ENCODE data around the gene KBTBD4.
"Not testable (repeated sequence)": the region's sequence is repeated elsewhere in the genome, so short reads cannot be mapped to it uniquely, and the experiment has no call there.

The KBTBD4 gene

DNA sequence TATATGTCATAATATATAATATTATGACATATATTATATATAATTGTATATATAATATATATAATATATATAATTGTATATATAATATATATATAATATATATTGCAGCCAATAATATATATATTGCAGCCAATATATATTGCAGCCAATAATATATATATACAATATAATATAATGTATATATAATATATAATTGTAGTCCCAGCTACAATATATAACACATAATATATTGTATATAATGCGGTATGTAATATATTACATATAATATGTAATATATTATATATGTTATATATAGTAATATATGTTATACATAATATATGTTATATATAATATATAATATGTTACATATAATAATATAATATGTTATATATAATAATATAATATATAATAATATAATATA is 20.1 kb downstream of the KBTBD4 start:
- DNase-seq: no peak

- not testable (repeated sequence) for DNase-seq
Measured at GRCh38 chr11:47557004-47557403, 21.8 kb downstream of the KBTBD4 start.

- no peak for DNase-seq
Measured at GRCh38 chr11:47553406-47553743, 25.4 kb downstream of the KBTBD4 start.

DNA sequence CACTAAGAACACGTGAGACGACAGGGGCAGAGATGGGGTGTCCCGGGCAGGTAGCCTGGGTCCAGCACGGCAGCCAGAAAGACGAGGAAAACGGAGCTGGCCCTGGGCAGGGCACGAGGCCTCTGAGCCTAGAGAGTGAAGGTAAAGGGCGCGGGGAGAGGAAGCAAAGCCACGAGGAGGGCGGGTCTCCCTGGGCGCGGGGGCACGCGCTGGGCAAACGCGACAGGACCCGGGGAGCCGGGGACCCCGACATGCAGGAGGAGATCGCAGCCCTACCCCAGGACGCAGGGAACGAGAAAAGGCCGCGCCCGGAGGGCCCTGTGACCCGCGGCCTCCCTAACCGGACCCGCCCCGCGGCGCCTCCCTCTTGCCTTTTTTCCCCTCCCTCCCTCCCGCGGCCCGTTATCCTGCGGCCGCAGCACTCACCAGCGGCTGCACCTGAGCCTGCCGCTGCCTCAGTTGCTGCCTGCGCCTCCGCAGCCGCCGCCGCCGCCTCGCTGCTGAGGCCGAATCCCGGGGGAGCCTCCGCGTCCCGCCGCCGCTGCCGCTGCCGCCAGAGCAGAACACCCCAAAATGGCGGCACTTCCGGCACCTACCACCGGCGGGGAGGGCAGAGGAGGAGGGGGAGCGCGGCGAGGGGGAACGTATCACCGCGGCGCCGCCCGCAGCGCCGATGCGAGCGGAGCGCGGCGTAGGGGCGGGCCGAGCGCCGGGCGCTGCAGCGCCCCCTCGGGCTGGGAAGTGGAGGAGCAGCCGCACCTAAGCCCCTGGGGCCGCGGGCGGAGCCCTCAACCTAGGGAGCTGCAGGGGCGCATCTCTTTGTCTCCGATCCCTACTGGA is 26.0 kb downstream of the KBTBD4 start, which contains the start of gene CELF1:
Gene CELF1 (minus strand): TSS at position 567 of the 840 bp plus-strand sequence. CDS start 53,609 bp downstream, outside the sequence.
- peak; percentile 92 for DNase-seq

DNA sequence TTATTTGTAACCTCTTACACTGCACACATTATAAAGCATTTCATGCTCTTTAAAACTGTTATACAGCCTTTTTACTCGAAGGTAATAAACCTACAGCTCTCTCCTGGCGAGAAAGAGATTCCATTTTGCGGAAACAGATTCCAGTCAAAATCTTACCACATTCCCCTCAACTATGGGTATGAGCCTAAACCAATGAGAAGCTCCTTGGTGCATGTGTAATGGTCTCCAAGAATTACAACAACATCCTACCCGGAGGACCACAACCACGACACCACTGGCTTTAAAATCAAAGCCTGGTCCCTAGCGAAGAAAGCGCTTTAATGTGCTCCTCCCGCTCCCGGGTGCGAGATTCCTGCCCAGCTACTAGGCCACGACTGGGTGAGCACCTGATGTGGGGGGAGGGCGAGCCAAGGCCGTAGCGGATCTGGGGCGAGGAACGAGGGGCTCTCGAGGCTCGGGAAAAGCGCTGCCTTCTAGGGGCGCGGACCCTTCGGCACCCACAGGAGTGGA is 26.7 kb downstream of the KBTBD4 start:
- peak; percentile 56 for DNase-seq

DNA sequence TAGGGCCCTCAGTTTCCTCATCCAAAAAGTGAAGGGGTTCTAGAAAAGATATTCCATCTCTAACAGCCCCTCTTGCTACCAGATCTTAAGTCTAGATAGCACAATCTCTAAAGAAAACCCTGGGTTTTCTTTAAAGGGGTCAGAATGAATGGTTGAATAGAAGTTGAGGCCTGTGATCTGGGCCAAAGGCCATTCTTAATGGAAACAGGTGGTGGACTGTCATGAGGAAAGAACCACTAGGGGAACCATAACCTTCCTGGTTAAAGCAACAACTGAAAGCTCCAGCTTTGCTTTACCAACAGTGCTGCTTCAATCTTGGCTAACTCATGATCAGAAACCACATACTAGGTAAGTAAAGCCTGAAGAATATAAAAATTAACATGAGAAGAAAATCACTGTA is 27.7 kb downstream of the KBTBD4 start:
- no peak for DNase-seq

DNA sequence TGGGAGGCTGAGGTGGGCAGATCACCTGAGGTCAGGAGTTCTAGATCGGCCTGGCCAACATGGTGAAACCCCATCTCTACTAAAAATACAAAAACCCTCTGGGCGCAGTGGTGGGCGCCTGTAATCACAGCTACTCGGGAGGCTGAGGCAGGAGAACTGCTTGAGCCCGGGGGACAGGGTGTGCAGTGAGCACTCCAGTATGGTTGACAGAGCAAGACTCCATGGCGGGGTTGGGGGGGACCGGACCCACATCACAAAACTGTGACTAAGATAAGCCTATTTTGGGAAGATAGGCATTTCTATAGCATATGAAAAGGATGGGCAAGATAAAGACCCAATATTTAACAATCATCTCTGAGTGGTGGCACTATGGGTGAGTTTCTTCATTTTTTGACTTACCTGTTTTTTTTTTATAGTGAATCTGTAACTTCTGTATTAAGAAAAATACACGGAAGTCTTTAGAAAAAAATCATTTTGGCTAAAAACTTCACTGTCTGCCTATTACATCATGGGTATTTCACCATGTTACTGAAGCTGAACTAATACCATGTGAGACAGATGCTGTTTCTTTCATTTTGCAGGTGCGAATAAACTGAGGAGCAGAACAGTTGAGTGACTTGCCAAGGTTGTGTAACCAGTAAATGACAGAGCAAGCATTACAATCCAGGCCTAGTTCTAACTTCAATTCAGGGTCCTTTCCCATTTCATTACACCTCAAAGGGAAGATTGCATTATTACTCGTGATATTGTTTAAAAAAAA is 28.3 kb downstream of the KBTBD4 start:
- DNase-seq: no peak

GRCh38 chr11:47546274-47546673 is 32.5 kb downstream of the KBTBD4 start:
- not testable (repeated sequence) for DNase-seq

DNA sequence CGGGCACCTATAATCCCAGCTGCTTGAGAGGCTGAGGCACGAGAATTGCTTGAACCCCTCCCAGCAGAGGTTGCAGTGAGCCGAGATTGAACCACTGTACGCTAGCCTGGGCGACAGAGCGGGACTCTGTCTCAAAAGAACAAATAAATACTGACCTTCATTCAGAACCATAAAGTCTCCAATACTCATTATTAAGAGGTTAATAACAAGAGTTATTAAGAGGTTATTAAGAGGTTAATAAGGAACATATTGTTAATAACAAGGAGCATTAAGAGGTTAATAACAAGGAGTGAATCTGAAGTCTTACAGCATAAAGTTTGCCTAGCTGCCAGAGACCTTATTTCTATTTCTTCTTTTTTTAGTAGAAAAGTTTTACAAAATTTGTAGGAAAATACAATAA is 33.5 kb downstream of the KBTBD4 start:
- no peak for DNase-seq

DNA sequence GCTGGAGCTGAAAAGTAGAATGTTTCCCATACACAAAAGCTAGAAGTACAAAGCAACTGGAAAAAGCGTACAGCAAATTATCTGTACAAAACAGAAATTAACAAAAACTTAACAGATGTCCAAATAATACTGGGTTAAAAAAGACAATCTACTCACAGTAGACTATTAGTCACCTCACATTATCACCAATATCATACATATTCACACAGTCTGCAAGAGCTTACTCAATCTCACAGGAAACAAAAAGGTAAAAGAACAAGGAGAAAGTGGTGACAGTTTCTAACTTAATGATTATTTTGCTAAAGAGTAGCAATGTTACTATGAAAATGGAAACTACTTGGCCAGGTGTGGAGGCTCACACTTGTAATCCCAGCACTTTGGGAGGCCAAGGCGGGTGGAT is 37.7 kb downstream of the KBTBD4 start:
- DNase-seq: no peak

DNA sequence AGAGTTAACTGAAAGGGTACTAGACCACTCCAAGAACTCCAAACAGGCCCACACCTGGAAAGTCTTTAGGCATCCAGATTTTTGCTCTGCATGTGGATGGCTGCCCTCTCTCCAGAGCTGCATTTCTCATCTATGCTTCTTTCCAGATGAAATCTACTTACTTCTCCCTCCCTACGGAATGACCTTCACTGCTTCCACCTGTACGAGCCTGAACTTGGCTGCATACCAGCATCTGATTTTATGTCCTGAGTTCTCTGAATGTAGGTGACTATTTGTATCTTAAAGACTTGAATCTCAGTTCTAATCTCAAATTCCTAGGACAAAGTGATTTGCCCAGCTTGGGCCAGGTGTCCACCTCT is 39.1 kb downstream of the KBTBD4 start:
- DNase-seq: no peak

- no peak for DNase-seq
Measured at GRCh38 chr11:47538741-47539565, 39.8 kb downstream of the KBTBD4 start.

- DNase-seq: no peak
Measured at GRCh38 chr11:47536915-47537314, 41.9 kb downstream of the KBTBD4 start.

- no peak for DNase-seq
Measured at GRCh38 chr11:47534704-47535251, 44.0 kb downstream of the KBTBD4 start.

GRCh38 chr11:47533690-47534151 is 45.0 kb downstream of the KBTBD4 start:
- DNase-seq: peak; percentile 83

GRCh38 chr11:47532597-47533213 is 46.1 kb downstream of the KBTBD4 start:
- peak; percentile 4 for DNase-seq

DNA sequence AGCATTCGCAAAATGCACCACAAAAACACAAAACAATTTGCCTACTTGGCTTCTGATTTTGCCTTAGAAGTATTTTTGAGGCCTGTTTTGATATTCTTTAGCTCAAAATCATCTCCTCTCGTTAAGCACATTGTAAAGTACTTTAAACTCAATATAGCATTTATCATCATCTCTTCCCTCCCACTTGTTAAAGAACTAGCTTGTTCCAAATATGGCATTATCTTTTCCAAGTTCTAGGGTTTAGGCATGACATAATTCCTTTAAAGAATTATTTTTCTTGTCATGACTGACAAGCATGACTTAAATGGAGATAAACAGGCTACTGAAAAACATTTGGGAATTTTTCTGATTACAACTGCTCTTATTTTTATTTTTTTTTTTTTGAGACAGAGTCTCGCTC is 47.1 kb downstream of the KBTBD4 start:
- DNase-seq: no peak

DNA sequence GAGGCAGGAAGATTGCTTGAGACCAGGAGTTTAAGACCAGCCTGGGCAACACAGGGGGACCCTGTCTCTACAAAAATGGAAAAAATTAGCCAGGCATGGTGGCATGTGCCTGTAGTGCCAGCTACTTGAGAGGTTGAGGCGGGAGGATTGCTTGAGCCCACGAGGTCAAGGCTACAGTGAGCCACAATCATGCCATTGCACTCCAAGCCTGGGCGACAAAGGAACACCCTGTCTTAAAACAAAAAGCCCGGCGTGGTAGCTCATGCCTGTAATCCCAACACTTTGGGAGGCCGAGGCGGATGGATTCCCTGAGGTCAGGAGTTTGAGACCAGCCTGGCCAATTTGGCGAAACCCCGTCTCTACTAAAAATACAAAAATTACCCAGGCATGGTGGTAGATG is 48.0 kb downstream of the KBTBD4 start:
- not testable (repeated sequence) for DNase-seq

DNA sequence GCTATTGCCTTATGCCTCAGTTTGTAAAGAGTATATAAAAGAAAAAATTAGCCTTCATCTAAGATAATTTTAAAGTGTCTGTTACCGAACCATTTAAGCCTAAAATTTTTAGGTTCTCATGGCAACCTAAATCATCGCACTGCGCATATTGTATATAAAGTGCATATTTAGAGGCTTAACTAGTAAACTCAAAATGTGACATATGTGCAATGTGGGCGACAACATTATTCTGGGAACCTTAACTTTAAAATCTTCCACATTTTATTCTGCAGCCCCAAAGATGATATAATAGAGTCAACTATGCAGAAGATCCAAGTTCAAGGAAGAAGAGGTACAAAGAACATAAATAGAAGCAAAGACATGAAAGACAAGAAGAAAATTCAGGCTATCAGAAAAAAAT is 48.8 kb downstream of the KBTBD4 start:
- DNase-seq: no peak

- no peak for DNase-seq
Measured at GRCh38 chr11:47527186-47527585, 51.6 kb downstream of the KBTBD4 start.

- DNase-seq: not testable (repeated sequence)
Measured at GRCh38 chr11:47526032-47526431, 52.7 kb downstream of the KBTBD4 start.

GRCh38 chr11:47524291-47524874 is 54.4 kb downstream of the KBTBD4 start:
- no peak for DNase-seq
